IgD-negative memory B cell (primary cell): ENCODE measurements around the gene NCEH1. TPM values are rescaled to one million over a fixed set of nuclear protein-coding genes. Genes with fewer than 3 reads are reported as not detected.

Experiments used
- H3K27ac Mint-ChIP-seq, 3 donors: one replicate each; pipeline ENCODE4 v1.8.0; 2020 to 2022; ENCODE audit warnings: mild to moderate bottlenecking in 3 of 3, mixed read lengths in 3 of 3, moderate library complexity in 1 of 3
- H3K27me3 Mint-ChIP-seq: one replicate; pipeline ENCODE4 v1.8.0; 2021; ENCODE audit warnings: mixed read lengths
- H3K36me3 Mint-ChIP-seq: one replicate; pipeline ENCODE4 v1.8.0; 2020; ENCODE audit warnings: mild to moderate bottlenecking, mixed read lengths
- H3K4me1 Mint-ChIP-seq, 3 donors: one replicate each; pipeline ENCODE4 v1.8.0; 2020 to 2022; ENCODE audit warnings: mixed read lengths in 3 of 3, mild to moderate bottlenecking in 1 of 3
- H3K4me3 Mint-ChIP-seq, 4 donors: one replicate each; pipeline ENCODE4 v1.8.0; 2020 to 2022; ENCODE audit warnings: mild to moderate bottlenecking in 4 of 4, mixed read lengths in 4 of 4, moderate library complexity in 3 of 4
- H3K9me3 Mint-ChIP-seq, 3 donors: one replicate each; pipeline ENCODE4 v1.8.0; 2020 to 2021; ENCODE audit warnings: mixed read lengths in 3 of 3, mild to moderate bottlenecking in 1 of 3
- polyA plus RNA-seq: library from polyadenylated mRNA; unstranded; fragments of 300-500 nt; fragmentation: Illumina TruSeq; gene quantifications from one replicate; pipeline ENCODE4 v1.2.3, GENCODE V29; 2021

Gene NCEH1
- polyA plus RNA-seq, 1 donor from 2014 or later = 4.5 TPM

DNA sequence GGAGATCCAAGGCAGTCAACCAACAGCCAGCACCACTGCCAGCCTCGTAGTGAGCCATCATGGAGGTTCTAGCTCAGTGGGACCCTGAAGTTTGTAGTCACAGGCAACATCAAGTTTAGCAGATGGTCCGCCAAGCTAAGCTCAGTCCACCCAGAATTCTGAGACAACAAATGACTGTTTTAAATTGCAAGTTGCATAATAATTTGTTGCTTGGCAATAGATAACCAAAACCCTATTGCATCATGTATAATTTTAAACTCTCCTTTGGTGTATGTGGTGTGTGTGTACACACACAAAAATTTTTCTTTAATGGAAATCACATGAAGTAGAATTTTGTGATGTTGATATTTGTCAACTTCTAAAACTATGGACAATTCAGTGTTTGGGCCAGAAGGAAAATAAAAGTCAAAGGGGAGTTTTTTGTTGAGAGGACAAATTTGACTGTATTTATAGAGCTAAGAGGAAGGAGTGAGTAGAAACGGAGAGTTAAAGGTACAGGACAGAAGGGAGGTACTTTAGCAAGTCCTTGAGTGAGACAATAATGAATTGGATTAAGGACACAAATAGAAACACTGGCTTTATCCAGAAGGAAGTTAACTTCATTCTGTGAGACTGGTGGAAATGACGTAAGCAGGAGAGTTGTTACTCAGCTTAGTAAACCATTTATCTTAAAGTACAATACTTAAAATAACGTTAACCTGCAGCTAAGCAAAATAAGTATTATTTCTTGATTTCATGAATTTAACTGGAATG is 83.6 kb downstream of the NCEH1 start:
- Mint-ChIP-seq H3K4me1 (no peaks in the 10 kb centered on the region), H3K27me3 (no peaks in the 10 kb centered on the region), H3K36me3 (peaks cover 11% of the 10 kb centered on the region), H3K9me3 (no peaks in the 10 kb centered on the region), H3K4me3 (no peak overlapping the region), H3K27ac (no peak overlapping the region)

DNA sequence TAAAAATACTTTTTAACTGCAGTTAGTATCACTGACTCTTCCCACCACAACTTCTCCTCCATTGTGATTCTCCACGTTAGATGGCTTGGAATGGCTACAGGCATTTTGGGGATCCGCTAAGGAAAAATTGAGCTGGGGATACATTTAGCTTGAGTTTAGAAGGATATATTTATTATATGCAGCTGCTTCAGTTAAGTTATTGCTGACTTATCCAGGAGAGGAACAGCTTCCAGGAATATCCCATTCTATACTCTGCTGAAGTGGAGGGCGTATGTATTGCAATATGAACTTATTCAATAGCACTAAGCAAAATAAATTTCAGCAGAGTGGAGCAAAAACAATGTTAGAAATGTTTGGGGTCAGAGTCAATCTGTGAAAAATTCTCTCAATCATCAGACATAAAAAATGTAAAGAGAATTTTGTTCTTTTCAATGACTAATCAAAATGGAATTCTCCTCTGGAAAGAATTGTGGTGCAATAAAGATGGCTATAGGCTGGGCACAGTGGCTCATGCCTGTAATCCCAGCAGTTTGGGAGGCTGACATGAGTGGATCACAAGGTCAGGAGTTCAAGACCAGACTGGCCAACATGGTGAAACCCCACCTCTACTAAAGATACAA is 84.7 kb downstream of the NCEH1 start:
- H3K27me3 Mint-ChIP-seq = no peaks in the 10 kb centered on the region
- H3K9me3 Mint-ChIP-seq = no peaks in the 10 kb centered on the region
- H3K27ac Mint-ChIP-seq = no peak overlapping the region
- no peaks in the 10 kb centered on the region for H3K4me1 Mint-ChIP-seq
- H3K36me3 Mint-ChIP-seq = peaks cover 7% of the 10 kb centered on the region
- no peak overlapping the region for H3K4me3 Mint-ChIP-seq

DNA sequence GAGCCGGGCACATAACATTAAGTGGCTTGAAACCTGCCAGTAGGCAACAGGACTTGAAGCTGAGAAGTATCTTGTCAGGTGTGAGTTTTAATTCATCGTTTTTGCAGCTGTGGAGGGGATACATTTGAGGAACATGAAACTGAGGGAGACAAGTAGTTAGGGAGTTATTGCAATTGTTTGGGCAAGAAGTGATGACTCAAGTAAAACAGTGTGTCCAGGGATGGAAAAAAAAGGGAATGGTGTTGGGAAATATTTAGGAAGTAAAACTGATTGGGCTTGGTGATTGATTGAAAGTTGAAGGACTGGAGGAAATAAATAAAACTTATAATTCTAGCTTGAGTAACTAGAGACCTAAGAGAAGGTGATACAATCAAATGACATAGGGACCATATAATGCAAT is 85.5 kb downstream of the NCEH1 start:
- Mint-ChIP-seq H3K27me3 (no peaks in the 10 kb centered on the region), H3K4me1 (no peaks in the 10 kb centered on the region), H3K27ac (peak overlapping the region in 1 of 3 donors; percentile 1), H3K4me3 (no peak overlapping the region), H3K9me3 (no peaks in the 10 kb centered on the region), H3K36me3 (peaks cover 7% of the 10 kb centered on the region)

GRCh38 chr3:172624999-172625398 is 85.9 kb downstream of the NCEH1 start:
- no peaks in the 10 kb centered on the region for H3K27me3 Mint-ChIP-seq
- H3K4me3 Mint-ChIP-seq = no peak overlapping the region
- H3K27ac Mint-ChIP-seq = no peak overlapping the region
- no peaks in the 10 kb centered on the region for H3K9me3 Mint-ChIP-seq
- peaks cover 7% of the 10 kb centered on the region for H3K36me3 Mint-ChIP-seq
- no peaks in the 10 kb centered on the region for H3K4me1 Mint-ChIP-seq

- H3K4me3 Mint-ChIP-seq = no peak overlapping the region
- H3K27me3 Mint-ChIP-seq = no peaks in the 10 kb centered on the region
- no peaks in the 10 kb centered on the region for H3K4me1 Mint-ChIP-seq
- peaks cover 2% of the 10 kb centered on the region for H3K36me3 Mint-ChIP-seq
- H3K27ac Mint-ChIP-seq = no peak overlapping the region
- no peaks in the 10 kb centered on the region for H3K9me3 Mint-ChIP-seq
Observed at GRCh38 chr3:172622916-172623700, 87.8 kb downstream of the NCEH1 start.

DNA sequence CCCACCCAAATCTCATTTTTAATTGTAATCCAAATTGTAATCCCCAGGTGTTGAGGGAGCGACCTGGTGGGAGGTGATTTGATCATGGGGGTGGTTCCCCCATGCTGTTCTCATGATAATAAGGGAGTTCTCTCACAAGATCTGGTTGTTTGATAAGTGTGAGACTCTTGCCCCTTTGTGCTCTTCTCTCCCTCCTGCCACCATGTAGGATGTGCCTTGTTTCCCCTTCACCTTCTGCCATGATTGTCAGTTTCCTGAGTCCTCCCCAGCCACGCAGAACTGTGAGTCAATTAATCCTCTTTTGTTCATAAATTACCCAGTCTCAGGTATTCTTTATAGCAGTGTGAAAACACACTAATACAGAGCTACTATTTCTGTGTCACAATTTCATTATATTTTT is 88.7 kb downstream of the NCEH1 start:
- H3K4me3 Mint-ChIP-seq = no peak overlapping the region
- H3K36me3 Mint-ChIP-seq = peaks cover 2% of the 10 kb centered on the region
- H3K27ac Mint-ChIP-seq = no peak overlapping the region
- no peaks in the 10 kb centered on the region for H3K27me3 Mint-ChIP-seq
- no peaks in the 10 kb centered on the region for H3K9me3 Mint-ChIP-seq
- H3K4me1 Mint-ChIP-seq = peaks cover 0 to under 1% (median 0%) of the 10 kb centered on the region in 3 donors

- Mint-ChIP-seq H3K27ac (no peak overlapping the region), H3K36me3 (no peaks in the 10 kb centered on the region), H3K27me3 (no peaks in the 10 kb centered on the region), H3K9me3 (peaks cover 0 to 3% (median 0%) of the 10 kb centered on the region in 3 donors), H3K4me1 (peaks cover 8 to 10% (median 8%) of the 10 kb centered on the region in 3 donors), H3K4me3 (no peak overlapping the region)
Observed at GRCh38 chr3:172617976-172618375, 92.9 kb downstream of the NCEH1 start.

DNA sequence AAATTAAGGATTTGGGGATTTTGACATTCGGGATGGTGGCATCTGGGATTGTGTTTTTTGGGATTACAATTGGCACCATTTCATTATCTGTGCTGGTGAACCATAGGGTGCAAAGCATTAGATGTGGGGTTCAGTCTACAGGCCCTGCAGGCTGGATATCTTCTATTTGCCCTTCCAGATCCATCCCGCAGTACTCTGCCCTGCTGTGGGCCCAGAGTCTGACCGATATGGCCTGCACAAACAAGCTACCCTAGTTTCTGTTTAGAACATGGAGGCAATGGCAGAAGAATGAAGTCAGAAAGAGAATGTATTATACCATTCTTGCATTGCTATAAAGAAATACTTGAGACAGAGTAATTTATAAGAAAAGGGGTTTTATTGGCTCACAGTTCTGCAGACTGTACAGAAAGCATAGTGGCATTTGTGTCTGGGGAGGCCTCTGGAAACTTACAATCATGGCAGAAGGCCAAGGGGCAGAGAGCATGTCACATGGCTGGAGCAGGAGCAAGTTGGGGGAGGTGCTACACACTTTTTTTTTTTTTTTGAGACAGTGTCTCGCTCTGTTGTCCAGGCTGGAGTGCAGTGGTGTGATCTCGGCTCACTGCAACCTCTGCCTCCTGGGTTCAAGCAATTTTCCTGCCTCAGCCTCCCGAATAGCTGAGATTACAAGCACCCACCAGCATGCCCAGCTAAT is 93.7 kb downstream of the NCEH1 start:
- Mint-ChIP-seq H3K36me3 (no peaks in the 10 kb centered on the region), H3K27ac (no peak overlapping the region), H3K27me3 (no peaks in the 10 kb centered on the region), H3K4me1 (peaks cover 8 to 10% (median 8%) of the 10 kb centered on the region in 3 donors), H3K9me3 (peaks cover 0 to 3% (median 0%) of the 10 kb centered on the region in 3 donors), H3K4me3 (no peak overlapping the region)

DNA sequence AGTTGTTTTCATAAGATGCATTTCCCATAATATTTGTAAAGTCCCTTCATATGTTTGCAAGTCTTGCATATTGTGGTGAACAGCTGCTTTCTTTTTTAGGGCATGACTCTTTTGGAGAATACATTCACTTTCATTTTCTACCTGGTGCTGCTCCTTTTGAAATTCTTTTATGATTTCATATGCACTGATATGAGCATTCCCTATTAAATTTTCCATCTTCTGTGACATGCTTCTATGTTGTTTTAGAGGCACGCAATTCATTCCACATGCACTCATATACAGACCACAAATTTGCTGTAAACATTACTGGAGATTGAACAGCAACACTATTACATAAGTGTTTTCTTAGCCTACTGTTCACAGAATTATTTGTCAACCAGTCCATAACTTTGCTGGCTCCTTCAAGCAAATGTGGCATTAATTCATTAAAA is 94.8 kb downstream of the NCEH1 start:
- Mint-ChIP-seq H3K36me3 (no peaks in the 10 kb centered on the region), H3K4me3 (peak overlapping the region in 1 of 4 donors; percentile 57), H3K27ac (peak overlapping the region in 1 of 3 donors; percentile 25), H3K27me3 (no peaks in the 10 kb centered on the region), H3K9me3 (peaks cover 0 to 4% (median under 1%) of the 10 kb centered on the region in 3 donors), H3K4me1 (peaks cover 8 to 10% (median 8%) of the 10 kb centered on the region in 3 donors)

- Mint-ChIP-seq H3K9me3 (peaks cover 0 to 7% (median 5%) of the 10 kb centered on the region in 3 donors), H3K36me3 (no peaks in the 10 kb centered on the region), H3K4me1 (peaks cover 8 to 10% (median 8%) of the 10 kb centered on the region in 3 donors), H3K4me3 (no peak overlapping the region), H3K27ac (no peak overlapping the region), H3K27me3 (no peaks in the 10 kb centered on the region)
Observed at GRCh38 chr3:172615296-172615695, 95.6 kb downstream of the NCEH1 start.

- H3K9me3 Mint-ChIP-seq = peaks cover 0 to 7% (median 5%) of the 10 kb centered on the region in 3 donors
- no peaks in the 10 kb centered on the region for H3K36me3 Mint-ChIP-seq
- no peak overlapping the region for H3K27ac Mint-ChIP-seq
- H3K27me3 Mint-ChIP-seq = no peaks in the 10 kb centered on the region
- peaks cover 8 to 10% (median 8%) of the 10 kb centered on the region in 3 donors for H3K4me1 Mint-ChIP-seq
- H3K4me3 Mint-ChIP-seq = peak overlapping the region in 1 of 4 donors; percentile 23
Observed at GRCh38 chr3:172614340-172615274, 96.3 kb downstream of the NCEH1 start.

DNA sequence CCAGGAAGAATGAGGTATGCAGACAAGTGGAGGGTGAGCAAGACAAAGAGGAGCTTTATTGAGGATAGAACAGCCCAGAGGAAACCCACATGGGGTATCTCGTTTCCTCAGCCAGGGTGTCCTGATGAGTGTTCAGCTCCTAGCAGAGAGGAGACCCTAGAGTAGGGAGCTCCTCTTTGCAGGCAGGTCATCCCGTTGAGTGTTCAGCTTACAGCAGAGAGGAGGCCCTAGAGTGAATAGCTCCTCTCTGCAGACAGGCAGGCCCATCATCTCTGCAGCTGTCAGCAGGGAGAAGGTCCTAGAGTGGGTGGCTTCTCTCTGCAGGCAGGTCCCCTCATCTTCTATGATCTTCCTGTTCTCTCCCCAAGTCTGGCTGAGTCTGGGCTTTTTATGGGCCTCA is 97.0 kb downstream of the NCEH1 start:
- peaks cover 0 to 7% (median 5%) of the 10 kb centered on the region in 3 donors for H3K9me3 Mint-ChIP-seq
- H3K27ac Mint-ChIP-seq = no peak overlapping the region
- H3K4me3 Mint-ChIP-seq = peak overlapping the region in 1 of 4 donors; percentile 23
- H3K27me3 Mint-ChIP-seq = no peaks in the 10 kb centered on the region
- H3K4me1 Mint-ChIP-seq = peaks cover 8 to 10% (median 8%) of the 10 kb centered on the region in 3 donors
- H3K36me3 Mint-ChIP-seq = no peaks in the 10 kb centered on the region

DNA sequence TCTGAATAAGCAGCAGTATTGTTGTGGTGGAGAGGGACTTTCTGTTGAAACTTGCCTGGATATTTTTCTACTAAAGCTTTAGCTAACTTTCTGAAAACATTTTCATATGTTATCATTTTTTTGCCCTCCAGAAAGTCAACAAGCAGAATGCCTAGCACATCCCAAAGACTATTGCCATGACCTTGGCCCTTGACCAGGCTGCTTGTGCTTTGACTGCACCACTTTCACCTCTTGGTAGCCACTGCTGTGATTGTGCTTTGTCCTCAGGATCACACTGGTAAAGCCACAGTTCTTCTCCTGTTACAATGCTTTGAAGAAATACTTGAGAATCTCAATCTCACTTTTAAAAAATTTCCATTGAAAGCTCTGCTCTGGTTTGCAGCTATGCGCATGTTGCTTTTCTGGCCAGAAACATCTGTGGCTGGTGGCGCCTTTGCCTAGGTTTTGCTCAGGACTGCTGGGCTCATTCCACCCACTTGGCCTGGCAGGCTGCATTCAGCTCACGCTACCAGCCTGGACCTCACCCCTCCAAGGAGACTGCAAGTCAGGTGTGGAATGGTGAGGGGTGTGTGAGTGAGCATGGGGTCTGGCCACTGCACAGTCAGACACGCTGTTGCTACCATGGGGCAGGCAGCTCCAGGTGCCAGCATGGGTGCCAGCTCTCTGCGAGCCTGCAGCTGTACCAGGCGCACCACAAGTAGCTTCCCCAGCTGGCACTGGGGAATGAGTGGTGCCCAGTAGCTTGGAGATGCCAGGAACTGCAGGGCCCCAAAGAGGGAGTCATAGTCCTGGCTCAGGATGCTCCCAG is 97.8 kb downstream of the NCEH1 start:
- peaks cover 0 to 7% (median 5%) of the 10 kb centered on the region in 3 donors for H3K9me3 Mint-ChIP-seq
- H3K27me3 Mint-ChIP-seq = no peaks in the 10 kb centered on the region
- no peak overlapping the region for H3K27ac Mint-ChIP-seq
- H3K4me1 Mint-ChIP-seq = peaks cover 8 to 10% (median 8%) of the 10 kb centered on the region in 3 donors
- no peak overlapping the region for H3K4me3 Mint-ChIP-seq
- no peaks in the 10 kb centered on the region for H3K36me3 Mint-ChIP-seq
